GM18511 (cell line): ENCODE measurements around the gene JMJD6.
"Not testable (repeated sequence)": the region's sequence is repeated elsewhere in the genome, so short reads cannot be mapped to it uniquely, and the experiment has no call there.

ENCODE experiments used
- ATAC-seq: cut with Tn5 transposase; IDR thresholded peaks from one replicate; pipeline ENCODE4 v1.9.1; 2021; ENCODE audit warnings: mild to moderate bottlenecking, moderate library complexity; ENCODE audit not compliant: unreplicated experiment

Gene JMJD6

DNA sequence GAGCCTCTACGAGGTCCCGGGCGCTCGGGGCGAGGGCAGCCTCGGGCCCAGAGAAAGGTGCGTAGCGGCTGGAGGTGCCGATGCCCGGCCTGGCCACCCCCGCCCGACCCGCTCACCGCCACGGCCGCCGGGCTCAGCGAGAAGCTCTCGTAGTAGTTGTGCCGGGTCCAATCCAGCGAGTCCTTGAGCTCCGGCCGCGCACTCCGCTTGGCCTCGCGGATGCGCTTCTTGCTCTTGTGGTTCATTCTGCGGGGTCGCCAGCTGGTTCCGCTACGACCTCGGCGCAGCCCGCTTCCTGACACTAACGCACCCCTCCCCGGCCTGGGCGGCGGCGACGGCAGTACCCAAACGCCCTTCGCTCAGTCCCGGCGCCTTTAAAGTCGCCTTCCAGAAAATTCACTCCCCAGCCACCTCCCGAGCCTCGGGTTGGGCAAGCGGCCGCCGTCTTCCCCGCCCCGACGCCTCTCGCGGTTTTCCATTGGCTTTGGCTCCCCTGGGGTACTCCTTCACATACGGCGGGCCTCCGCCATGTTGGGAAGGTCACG is at the start of gene JMJD6:
JMJD6 (minus strand) TSS at position 376 of the 545 bp plus-strand sequence; CDS start at position 245, 131 bp downstream.
- ATAC-seq: peak; percentile 77

DNA sequence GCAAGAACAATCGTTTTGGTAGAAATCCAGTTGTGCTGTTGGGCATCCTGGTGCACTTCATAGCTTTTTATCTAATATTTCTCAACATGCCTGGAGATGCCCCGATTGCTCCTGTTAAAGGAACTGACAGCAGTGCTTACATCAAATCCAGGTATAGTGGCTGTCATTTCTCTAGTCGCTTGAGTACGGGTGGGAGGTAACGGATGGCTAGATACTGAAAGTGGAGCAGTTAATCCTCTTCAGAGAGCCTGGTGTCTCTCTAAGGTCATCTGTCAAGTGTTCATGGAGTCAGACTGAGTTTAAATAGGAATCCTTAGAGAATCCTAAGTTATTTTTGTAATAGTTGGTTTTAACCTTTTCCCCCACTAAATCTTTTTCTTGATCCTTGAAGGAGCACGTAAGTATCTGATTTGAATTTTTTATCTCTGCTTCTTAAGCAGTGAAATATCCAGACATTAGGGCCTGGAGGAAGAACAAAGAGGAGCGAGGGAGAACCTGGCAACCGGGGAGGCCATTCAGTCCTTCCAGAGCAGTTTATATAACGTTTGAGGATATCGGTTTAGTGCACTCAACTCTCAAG is 48.7 kb upstream of the JMJD6 start:
- ATAC-seq: no peak

DNA sequence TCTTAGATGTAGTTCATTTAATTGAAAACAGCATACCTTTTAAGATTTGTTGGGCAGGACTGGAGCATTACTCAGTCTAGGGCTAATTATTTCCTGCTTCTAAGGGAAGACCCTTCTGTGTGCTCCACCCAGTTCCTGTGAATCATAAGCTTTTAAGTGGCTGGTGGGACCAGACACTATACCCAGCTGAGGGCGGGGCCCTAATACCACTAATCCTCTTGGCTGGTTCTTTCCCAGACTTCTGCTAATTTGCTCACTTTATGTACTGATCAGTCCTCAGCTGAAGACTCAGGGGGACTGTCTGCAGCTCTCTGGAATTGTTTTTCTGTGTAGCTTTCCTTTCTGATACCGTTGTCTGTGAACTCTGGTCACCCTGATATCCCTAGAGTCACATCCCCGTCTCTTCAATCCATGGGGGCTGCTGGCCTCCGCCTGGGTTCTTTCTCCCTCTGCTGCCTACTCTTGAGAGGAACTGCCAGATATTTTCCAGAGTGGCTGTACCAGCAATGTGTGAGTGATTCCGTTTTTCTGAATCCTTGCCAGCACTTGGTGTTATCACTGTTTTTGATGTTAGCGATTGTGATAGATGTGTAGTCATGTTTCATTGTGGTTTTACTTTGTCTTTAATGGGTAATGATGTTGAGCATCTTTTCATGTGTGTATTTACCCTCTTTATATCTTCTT is 46.6 kb upstream of the JMJD6 start:
- no peak for ATAC-seq

DNA sequence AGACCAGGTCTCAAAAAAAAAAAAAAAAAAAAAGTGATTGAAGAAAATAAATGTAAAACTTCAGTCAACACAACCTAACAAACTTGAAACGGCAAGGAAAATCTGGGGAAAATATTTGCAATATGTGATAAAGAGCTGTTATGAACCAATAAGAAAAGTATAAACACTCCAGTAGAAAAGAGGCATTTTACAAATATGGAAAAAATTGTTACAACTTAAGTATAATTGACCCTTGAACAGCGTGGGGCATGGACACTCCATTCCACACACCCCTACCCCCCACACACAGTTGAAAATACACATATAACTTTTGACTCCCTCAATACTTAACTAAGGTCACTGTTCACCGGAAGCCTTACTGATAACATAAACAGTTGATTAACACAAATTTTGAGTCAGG is 32.2 kb upstream of the JMJD6 start:
- no peak for ATAC-seq

DNA sequence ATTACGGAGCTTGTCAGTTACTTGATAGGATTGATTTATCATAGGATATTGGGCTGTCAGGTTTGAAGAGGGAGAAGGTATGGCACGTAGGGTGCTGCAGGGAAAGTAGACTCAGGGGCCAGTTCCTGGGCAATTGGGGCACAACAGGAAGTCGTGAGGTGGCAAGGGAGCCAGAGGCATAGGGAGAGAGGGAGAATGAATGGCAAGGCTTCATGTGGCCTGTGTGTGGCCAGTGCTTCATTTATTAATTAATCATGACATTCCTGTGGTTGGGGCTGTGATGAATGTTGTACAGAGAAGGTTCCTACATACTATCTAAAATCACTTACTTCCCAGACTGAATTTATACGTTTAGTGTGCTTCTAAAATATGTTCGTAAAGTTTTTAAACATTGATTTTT is 30.9 kb upstream of the JMJD6 start:
- ATAC-seq: no peak

DNA sequence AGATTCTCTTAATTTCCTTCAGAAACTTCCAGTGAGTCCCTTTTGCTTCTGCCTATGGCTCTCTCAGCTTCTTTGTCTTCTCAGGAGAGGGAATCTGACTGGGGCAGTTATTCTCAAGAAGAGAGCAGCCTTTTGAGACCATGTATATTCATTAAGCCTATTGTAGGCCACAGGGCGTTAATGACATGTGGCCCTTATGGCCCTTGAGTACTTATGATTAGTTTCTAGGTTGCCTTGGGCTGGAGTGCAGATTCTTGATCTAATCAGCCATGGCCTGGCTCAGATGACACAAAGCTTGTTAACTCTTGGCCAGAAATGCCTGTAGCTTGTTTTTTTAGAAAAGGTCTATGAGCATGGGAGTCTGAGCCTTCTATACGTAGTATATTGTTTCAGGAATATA is 28.9 kb upstream of the JMJD6 start:
- ATAC-seq: no peak

DNA sequence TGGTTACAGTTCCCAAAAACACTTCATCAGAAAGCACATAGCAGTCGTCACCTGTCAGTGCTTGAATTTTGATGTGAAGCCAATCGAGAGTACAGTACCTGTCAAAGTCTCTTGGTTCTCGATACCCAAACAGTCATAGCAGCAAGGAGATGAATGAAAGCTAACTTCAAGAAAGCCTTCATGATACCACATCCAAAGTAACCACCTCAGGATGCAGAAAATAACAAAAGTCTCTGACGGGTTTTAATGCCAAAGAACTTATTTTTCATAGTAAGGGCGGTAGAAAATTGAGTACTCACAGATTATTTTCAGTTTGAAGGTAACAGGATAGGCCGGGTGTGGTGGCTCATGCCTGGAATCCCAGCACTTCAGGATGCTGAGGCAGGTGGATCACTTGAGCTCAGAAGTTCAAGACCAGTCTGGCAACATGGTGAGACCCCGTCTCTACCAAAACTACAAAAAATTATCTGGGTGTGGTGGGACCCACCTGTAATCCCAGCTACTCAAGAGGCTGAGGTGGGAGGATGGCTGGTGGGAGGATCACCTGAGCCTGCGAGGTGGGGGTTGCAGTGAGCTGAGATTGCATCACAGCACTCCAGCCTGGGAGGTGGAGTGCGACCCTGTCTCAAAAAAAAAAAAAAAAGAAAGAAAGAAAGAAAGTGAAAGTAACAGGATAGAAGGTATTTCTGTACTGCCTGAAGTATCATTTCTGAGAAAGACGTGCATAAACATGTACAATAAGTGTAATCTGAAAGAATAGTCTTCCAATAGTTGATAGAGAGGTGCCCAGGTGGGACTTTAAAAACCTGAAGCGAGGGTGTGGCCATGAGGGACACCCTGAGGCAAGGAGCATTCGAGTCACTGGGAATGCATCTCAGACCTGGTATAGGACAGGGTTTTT is 26.9 kb upstream of the JMJD6 start:
- ATAC-seq: no peak

DNA sequence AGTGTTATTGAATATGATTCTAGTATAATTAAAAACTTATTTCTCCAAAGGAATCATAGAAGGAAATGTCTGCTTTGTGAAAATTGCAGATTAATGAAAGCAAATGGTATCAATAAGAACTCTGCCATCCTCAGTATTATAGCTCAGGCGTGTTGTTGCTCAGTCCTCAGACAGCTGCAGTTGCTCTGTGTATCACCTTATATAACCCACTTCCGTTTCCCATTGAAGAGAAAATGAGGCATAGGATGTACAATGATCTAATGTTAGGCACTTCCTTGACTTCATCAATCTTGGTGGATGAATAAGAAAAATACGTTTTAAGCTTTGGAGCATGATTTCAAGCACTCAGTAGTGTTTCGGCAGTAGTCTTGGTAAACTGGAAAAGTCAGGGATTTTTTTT is 25.6 kb upstream of the JMJD6 start:
- ATAC-seq: no peak

DNA sequence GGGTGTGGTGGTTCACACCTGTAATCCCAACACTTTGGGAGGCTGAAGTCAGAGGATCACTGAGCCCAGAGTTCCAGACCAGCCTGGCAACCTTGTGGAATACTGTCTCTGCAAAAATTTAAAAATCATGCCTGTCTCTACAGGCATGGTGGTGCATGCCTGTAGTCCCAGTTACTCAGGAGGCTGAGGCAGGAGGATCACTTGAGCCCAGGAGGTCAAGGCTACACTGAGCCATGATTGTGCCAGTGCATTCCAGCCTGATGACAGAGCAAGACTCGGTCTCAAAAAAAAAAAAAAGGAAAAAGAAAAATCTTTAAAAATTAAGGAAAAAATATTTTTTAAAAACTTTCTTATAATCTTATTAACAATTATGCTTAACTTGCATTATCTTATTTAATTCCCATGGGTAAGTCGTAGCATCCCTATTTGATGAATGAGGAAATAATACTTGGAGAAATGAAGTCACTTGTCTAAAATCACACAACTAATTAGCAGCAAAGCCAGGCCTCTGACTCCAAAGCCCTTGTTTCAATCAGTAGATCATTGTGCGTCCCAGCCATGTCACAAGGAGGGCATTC is 25.1 kb upstream of the JMJD6 start:
- no peak for ATAC-seq

DNA sequence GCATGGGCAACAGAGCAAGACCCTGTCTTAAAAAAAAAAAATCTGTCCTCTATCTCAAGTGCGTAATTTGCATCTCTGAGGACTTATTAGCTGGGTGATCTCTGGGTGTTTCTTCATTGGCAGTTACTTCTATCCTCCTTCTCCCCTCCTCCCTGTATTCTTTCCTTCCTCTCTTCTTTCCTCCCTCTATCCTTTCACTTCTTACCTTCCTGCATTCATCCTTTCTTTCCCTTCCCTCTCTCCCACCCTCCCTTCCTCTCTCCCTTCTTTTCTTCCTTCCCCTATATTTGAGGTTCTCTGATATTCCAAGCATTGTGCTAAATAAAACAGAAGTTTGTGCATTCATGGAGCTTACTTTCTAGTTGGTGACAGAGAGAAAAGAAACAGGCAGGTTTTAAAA is 22.3 kb upstream of the JMJD6 start:
- no peak for ATAC-seq

DNA sequence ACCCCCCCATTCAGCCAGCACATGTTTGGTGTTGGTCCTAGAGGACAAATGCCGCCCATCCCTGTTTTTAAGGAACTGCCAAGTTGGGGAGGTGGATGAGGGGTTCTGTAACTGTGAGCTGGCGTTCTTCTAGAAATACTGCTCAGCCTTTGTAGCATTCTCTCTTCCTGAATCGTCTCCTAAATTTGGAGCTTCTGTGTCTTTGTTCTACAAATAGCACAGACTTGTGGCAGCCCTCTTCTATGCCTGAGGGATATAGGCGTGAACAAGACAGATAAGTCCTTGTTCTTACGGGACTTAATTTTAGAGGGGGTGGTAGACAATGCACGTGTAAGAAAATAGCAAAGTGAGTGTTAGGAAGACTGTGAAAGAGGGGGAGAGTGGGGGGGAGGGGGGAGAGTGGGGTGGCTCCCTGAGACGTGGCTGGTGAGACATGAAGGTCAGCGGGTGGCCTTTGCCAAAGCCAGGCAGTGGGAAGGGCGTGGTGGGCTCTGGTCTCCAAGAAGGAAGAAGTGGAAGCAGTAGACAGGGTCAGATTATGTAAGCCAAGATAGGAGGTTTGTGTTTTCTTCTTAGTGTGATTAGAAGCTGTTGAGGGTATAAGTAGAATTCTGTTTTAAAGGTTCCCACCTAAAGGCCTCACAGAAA is 21.4 kb upstream of the JMJD6 start:
- ATAC-seq: no peak

DNA sequence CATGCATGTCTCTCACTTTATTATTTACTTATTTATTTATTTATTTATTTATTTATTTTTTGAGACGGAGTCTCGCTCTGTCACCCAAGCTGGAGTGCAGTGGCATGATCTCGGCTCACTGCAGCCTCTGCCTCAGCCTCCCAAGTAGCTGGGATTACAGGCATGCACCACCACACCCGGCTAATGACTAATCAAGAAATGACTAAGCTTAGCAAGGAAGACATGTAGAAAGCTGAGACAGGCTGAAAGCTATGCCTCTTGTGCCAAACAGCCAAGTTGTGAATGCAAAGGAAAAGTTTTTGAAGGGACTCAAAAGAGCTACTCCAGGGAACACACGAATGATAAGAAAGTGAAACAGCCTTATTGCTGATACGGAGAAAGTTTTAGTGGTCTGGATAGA is 19.4 kb upstream of the JMJD6 start:
- ATAC-seq: not testable (repeated sequence)

DNA sequence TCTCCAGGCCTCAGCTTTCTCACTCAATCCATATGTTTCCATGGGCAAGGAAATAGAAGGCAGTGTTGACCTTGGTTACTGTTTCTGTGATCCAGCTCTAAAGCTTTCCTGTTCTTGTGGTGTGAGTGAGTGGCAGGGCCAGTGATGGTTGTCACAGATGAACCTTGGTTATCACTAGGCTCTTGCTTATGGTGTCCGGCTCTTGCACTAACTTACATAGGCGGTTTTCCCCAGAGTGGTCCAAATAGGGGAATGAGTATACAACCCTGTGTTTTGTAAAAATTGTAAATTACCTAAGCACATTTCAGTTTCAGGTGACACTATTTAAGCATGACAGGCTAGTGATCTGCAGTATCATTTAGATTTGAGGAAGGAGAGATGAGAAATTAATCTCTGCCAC is 18.3 kb upstream of the JMJD6 start:
- ATAC-seq: no peak

DNA sequence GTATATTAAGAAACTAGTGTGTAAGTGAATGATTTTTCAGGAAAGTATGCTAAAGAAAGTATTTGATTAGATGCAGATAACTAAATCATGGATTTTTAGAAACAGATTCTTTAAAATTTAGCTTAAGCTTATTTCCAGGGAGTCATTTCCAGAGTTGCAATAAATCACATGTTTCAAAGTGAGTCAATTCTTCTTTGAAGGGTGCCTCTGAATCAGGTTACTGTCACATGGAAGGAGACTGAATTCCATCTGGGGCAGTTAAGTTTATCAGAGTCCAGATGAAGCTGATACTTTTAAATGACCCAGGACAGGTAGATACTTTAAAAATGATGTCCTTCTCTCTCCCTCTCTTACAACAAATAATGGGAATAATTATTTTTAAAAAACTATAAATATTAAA is 16.6 kb upstream of the JMJD6 start:
- no peak for ATAC-seq

DNA sequence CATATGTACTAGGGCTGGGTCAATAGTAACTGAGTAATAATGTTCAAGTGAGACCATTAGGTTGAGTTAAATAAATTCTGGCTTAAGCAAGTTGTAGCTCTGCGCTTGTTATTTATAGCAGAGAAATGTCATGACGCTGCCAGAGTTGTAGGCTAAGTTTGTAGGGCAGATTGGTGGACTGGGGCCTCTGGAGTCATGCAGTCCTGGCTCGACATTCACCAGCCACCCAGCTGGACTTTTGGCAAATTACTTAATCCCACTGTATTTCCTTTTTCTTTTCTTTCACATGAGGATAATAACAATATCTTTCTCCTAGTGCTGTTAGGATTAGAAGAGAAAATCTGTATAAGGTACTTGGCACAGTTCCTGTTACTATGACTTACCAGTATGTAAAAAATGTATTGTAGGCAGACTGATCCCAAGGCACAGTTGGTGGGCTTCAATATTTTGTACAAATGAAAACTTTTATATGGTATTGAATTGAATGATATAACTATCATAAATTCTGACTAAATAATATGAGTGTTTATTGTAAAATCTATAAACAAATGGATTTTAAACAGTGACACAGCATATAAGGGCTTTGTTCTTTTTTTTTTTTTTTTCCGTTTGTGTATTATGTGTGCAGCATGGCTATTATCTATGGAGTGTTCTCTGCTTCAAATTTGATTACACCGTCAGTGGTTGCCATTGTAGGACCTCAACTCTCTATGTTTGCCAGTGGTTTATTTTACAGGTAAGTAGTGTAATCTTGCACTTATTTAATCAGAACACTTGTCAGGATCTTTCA is 14.1 kb upstream of the JMJD6 start:
- ATAC-seq: no peak

DNA sequence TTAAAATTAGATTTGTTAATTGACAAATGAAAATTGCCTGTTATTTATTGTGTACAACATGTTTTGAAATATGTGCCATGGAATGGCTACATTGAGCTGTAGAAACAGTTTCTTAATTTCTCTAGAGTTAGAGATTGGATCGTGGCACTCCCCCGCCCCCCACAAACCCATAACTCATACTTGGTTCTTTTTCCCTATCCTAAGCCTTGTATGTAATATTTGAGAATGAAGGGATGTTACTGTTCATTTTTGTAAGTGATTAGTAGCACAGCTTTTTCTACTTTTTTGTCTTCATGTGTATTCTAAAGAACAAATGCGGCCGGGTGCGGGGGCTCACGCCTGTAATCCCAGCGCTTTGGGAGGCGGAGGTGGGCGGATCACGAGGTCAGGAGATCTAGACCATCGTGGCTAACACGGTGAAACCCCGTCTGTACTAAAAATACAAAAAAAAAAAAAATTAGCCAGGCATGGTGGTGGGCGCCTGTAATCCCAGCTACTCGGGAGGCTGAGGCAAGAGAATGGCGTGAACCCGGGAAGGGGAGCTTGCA is 13.2 kb upstream of the JMJD6 start:
- not testable (repeated sequence) for ATAC-seq

DNA sequence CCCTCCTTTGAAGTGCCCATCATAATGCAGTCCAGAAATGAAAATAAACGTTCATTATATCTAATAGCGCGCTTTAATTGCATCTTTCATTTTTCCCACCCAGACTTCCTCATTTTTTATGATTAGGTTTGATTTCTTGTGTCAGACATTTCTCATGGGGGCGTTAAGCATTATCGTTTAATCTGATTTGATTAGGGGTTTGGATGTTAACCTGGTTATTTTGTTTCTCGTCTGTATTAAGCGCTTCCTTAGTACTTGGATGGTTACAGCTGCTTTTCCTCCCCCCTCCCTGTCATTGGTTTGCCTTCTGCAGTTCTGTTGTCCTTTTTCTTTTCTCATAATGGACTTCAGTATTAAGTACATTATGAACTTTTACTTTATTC is 12.1 kb upstream of the JMJD6 start:
- no peak for ATAC-seq

DNA sequence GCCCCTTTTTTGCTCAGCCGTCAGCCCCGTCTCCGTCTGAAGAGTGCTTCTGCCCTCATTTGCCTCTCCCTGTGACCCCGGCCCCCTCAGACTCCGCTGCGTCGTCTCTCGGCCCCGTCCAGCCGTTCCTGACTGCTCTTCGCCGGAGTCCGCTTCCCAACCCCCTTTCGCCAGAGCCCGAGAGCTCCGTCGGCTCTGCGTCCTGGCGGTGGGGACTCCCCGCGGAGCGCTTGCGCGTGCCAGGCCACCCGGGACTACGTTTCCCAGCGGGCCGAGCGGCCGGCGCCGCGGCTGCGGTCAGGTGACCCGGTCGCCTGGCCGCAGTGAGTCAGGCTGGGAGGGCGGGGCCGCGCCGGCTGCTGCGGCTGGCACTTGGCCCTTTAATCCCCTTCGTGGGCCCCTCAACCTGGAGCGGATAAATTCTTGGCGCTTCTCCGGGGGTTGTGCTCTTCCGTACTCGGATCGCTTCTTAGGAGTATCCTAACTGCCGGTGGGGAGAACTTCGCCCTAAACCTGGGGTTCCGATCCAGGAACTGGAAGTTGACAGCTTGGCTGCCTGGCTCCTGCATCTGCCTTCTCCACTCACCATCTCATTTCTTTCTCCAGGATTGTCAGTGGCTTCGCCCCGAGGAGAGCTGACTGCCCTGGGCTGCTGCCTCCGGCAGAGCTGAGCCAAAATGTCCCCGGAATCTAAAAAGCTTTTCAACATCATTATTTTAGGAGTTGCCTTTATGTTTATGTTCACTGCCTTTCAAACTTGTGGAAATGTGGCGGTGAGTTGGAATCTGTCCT is 11.5 kb upstream of the JMJD6 start, which contains the start of gene MFSD11:
MFSD11 (plus strand) TSS at position 444 of the 792 bp plus-strand sequence; CDS start at position 678, 234 bp downstream.
- ATAC-seq: peak; percentile 70
